HG03064 (cell line): ENCODE data around the gene CAMK1G.

Experiments used
- ATAC-seq: cut with Tn5 transposase; IDR thresholded peaks from one replicate; pipeline ENCODE4 v1.9.1; 2021; ENCODE audit warnings: low read depth; ENCODE audit not compliant: unreplicated experiment

Gene CAMK1G

GRCh38 chr1:209583408-209583807 lies at the start of gene CAMK1G:
Gene CAMK1G (plus strand): TSS chr1:209583714. CDS start chr1:209594984, 11,270 bp downstream.
- no peak for ATAC-seq

- no peak for ATAC-seq
Observed at GRCh38 chr1:209534496-209535250, 48.8 kb upstream of the CAMK1G start.

- no peak for ATAC-seq
Observed at GRCh38 chr1:209536843-209537242, 46.7 kb upstream of the CAMK1G start.

- no peak for ATAC-seq
Observed at GRCh38 chr1:209537336-209538114, 46.0 kb upstream of the CAMK1G start.

GRCh38 chr1:209539576-209539975 lies 43.9 kb upstream of the CAMK1G start:
- no peak for ATAC-seq

- no peak for ATAC-seq
Observed at GRCh38 chr1:209542585-209542984, 40.9 kb upstream of the CAMK1G start.

- ATAC-seq: no peak
Observed at GRCh38 chr1:209544098-209544497, 39.4 kb upstream of the CAMK1G start.

GRCh38 chr1:209545423-209545822 lies 38.1 kb upstream of the CAMK1G start:
- no peak for ATAC-seq

- no peak for ATAC-seq
Observed at GRCh38 chr1:209546390-209547085, 37.0 kb upstream of the CAMK1G start.

GRCh38 chr1:209547626-209548025 lies 35.9 kb upstream of the CAMK1G start:
- no peak for ATAC-seq

GRCh38 chr1:209549443-209550205 lies 33.9 kb upstream of the CAMK1G start:
- no peak for ATAC-seq

GRCh38 chr1:209550519-209550918 lies 33.0 kb upstream of the CAMK1G start:
- no peak for ATAC-seq

- ATAC-seq: no peak
Observed at GRCh38 chr1:209552406-209553264, 30.9 kb upstream of the CAMK1G start.

- ATAC-seq: no peak
Observed at GRCh38 chr1:209554761-209555611, 28.5 kb upstream of the CAMK1G start.

GRCh38 chr1:209556162-209556690 lies 27.3 kb upstream of the CAMK1G start:
- ATAC-seq: no peak

GRCh38 chr1:209557221-209557620 lies 26.3 kb upstream of the CAMK1G start:
- no peak for ATAC-seq

GRCh38 chr1:209560529-209560928 lies 23.0 kb upstream of the CAMK1G start:
- ATAC-seq: no peak

GRCh38 chr1:209560952-209561351 lies 22.6 kb upstream of the CAMK1G start:
- no peak for ATAC-seq
